ENCODE measurements around the gene B4GALNT4.
"Not testable (repeated sequence)": the region's sequence is repeated elsewhere in the genome, so short reads cannot be mapped to it uniquely, and the experiment has no call there.

The B4GALNT4 gene

DNA sequence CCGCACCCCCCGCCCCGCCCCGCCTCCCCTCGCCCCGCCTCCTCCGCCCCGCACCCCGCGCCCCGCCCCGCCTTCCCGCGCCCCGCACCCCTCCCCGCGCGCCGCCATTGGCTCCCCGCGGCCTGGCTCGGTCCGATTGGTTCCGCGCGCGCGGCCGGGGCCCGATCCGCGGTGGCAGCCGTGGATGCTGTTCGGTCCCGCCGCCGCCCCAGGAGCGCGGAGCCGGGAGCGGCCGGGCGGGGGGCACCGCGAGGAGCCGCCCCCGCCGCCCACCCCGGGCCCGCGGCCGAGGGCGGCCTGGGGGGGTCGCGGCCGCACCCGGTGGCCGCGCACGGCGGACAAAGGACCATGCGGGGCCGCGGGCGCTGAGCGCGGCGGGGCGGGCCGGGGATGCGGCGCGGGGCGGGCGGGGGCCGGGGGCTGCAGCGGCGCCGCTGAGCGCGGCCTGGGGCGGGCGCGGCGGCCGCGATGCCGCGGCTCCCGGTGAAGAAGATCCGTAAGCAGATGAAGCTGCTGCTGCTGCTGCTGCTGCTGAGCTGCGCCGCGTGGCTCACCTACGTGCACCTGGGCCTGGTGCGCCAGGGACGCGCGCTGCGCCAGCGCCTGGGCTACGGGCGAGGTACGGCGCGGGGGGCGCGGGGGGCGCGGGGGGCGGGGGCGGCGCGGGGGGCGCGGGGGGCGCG, at the start of gene B4GALNT4:
B4GALNT4 (plus strand) TSS at position 164 of the 683 bp plus-strand sequence; CDS start at position 469, 305 bp downstream.
- no peak for DNase-seq (ENCODE audit: low read depth, low spot score)
- in situ Hi-C loops (cut with HindIII; ENCODE audit: low sequenced_read_pairs): no loop called here
- H3K4me3 ChIP-seq (ENCODE audit: low read depth, low read length): peak within 1 kb of the TSS; percentile 43
- no peak for TF ChIP-seq CTCF (IDR thresholded peaks at IDR 0.05; ENCODE audit: low read depth, low read length)

GRCh38 chr11:319888-320273, 49.4 kb upstream of the B4GALNT4 start:
- DNase-seq (ENCODE audit: low read depth, low spot score); in situ Hi-C loops (cut with HindIII; ENCODE audit: low sequenced_read_pairs): not testable (repeated sequence)
- H3K4me3 ChIP-seq (ENCODE audit: low read depth, low read length): peak overlapping the region; percentile 72

DNA sequence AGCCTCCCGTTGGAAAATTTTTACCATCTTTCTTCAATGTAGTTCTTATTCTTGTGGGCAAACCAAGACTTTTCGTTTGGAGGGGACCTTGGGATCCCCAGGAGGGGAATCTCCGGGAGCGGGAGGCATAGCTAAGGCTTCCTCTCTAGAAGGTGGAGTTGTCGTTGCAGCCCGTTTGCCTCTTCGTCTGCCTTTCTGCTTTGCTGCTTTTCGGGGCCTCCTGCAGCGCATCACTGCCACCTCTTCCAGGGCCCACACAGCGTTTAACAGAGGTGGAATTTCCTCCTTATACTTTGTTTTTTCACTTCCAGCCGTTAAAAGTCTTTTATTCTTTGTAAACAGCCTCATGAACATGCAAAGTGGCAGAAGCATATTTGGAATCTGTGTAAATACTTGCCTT, 45.1 kb upstream of the B4GALNT4 start:
- no peak overlapping the region for H3K4me3 ChIP-seq (ENCODE audit: low read depth, low read length)
- TF ChIP-seq CTCF (IDR thresholded peaks at IDR 0.05; ENCODE audit: low read depth, low read length): no peak
- DNase-seq (ENCODE audit: low read depth, low spot score): no peak
- in situ Hi-C loops (cut with HindIII; ENCODE audit: low sequenced_read_pairs): no loop called here

GRCh38 chr11:324593-325517, 44.4 kb upstream of the B4GALNT4 start:
- in situ Hi-C loops (cut with HindIII; ENCODE audit: low sequenced_read_pairs); H3K4me3 ChIP-seq (ENCODE audit: low read depth, low read length); DNase-seq (ENCODE audit: low read depth, low spot score): not testable (repeated sequence)

DNA sequence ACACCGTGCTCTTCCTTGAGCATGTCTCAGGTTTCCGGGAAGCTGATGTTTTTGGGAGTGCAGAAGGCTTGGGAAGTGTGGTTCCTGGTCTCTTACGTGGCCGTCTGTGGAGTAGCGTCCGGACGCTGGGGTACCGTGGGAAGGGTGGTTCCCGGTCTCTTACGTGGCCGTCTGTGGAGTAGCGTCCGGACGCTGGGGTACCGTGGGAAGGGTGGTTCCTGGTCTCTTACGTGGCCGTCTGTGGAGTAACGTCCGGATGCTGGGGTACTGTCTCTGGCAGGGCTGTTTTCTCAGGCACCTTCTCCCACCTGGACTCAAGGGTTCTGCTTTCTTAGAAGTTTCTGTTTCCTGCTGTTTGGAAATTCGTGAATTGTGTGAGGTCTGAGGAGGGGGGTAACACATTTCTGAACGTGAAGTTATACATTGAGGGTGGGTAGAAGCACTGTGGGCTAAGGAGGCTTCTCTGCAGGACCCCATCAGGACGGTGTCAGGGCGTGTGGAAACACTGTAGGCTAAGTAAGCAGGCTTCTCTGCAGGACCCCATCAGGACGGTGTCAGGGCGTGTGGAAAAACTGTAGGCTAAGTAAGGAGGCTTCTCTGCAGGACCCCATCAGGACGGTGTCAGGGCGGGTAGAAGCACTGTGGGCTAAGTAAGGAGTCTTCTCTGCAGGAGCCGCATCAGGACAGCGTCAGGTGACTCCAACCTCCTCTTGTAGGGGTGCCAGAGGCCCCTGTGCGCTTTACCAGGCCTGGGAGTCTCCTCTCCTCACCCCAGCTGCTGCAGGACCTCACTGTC, 43.3 kb upstream of the B4GALNT4 start:
- no peak overlapping the region for H3K4me3 ChIP-seq (ENCODE audit: low read depth, low read length)
- no peak for DNase-seq (ENCODE audit: low read depth, low spot score)
- no peak for TF ChIP-seq CTCF (IDR thresholded peaks at IDR 0.05; ENCODE audit: low read depth, low read length)
- in situ Hi-C loops (cut with HindIII; ENCODE audit: low sequenced_read_pairs): no loop called here

GRCh38 chr11:326592-326841, 42.8 kb upstream of the B4GALNT4 start:
- in situ Hi-C loops (cut with HindIII; ENCODE audit: low sequenced_read_pairs): no loop called here

More at GRCh38 chr11:326592-326841, 42.8 kb upstream of the B4GALNT4 start:
- TF ChIP-seq CTCF (IDR thresholded peaks at IDR 0.05; ENCODE audit: low read depth, low read length): no peak
- DNase-seq (ENCODE audit: low read depth, low spot score): no peak
- no peak overlapping the region for H3K4me3 ChIP-seq (ENCODE audit: low read depth, low read length)
